GM21723 (cell line): ENCODE measurements around the gene CER1.
"Not testable (repeated sequence)": the region's sequence is repeated elsewhere in the genome, so short reads cannot be mapped to it uniquely, and the experiment has no call there.

Experiments used
- ATAC-seq: cut with Tn5 transposase; IDR thresholded peaks from one replicate; pipeline ENCODE4 v1.9.1; 2021; ENCODE audit warnings: mild to moderate bottlenecking, moderate library complexity; ENCODE audit not compliant: unreplicated experiment

Gene CER1

DNA sequence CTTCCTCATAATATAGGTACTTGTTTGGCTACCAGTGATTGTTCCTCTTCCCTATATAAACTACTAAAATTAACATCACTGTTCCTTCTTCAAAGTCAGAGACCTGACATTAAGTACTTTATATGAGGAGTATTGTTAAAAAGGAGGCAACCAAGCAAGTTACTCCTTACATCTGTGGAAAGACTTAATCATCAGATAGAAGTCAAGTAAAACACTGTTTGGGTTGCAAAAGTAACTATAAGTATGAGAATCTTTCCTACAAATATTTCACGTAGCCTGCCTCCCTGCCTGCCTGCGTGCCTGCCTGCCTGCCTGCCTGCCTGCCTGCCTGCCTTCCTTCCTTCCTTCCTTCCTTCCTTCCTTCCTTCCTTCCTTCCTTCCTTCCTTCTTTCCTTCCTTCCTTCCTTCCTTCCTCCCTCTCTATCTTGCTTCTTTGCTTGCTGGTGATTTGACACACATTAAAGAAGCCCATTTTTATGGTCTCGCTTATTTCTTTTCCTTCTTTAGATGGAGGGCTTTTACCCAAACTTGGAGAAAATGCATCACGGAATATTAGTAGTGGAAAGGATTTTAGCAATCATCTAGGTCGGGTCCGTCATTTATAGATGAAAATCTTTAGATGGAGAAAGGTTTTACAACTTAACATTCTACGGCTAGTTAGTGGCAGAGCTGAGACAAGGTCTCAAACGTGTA is 3.2 kb downstream of the CER1 start:
- ATAC-seq: no peak

DNA sequence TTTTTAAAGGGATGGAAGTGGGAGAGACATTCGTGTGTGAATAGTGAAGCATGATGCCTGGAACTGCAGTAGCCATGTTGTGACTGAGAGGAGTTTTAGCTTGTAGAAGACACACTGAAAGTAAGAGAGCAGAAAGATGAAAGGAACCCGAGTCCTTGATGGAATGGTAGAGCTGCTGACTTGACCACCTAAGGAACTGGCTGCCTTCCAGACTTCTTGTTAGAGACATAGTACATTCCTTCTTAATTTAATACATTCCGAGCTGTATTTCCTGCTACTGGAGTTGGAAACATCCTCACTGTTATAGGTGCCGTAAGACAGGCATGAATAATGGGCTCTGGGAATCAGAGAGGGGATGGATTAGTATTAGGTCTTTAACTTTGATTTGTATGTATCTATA is 7.4 kb downstream of the CER1 start:
- no peak for ATAC-seq

DNA sequence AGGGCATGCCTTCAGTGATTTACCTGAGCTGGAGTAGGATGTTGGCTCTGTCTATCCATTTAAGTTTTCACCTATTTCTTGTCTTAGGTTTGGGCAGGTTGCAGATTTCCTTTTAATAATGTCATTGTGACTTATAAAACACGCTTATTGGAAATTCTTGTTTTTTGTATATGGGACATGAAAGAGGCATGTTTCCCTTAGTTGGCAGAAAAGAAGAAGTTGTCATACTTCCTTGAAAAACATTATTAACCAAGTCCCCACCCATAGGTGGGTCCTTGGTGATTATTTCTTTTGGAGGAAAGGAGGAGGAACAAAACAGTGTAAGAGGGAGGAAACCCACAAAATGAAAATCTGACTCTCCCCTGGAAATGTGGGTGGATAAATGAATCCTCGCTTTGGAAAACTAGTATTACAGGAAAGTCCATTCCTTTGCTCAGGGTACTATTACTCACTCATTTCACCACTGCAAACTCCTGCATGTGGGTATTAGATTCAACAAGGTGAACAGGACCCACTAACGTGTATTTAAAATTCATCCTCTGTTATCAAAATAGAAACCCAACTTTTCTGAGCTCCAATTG is 9.3 kb downstream of the CER1 start:
- ATAC-seq: no peak

DNA sequence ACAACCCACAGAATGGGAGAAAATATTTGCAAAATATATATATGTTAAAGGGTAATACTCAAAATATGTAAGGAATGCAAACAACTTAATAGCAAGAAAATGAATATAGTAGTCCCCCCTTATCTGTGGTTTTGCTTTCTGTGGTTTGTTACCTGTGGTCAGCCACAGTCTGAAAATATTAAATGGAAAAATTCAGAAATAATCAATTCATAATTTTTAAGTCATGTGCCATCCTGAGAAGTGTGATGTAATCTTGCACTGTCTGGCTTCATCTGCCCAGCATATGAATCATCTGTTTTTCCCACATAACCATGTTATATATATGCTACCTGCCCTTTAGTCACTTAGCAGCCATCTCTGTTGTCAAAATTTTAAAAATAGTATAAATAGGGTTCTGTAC is 11.7 kb downstream of the CER1 start:
- ATAC-seq: no peak

DNA sequence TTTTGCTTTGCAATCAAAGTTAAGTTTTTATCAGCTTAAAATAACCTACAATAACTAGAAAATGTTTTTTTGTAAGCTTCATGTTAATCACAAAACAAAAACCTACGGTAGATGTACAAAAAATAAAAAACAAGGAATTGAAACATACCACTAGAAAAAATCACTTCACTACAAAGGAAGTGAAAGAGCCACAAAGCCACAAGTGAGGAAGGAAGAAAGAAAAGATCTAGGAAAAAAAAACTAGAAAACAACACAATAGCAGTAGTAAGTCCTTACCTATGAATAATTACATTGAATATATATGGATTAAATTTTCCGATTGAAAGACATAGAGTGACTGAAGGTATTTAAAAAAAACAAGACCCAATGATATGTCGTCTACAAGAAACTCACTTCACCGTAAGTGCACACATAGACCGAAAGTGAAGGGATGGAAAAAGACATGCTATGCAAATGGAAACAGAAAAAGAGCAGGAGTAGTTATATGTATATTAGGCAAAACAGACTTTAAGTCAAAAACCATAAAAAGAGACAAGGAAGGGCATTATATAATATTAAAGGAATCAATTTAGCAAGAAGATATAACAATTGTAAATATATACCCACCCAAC is 15.9 kb downstream of the CER1 start:
- ATAC-seq: peak; percentile 70

DNA sequence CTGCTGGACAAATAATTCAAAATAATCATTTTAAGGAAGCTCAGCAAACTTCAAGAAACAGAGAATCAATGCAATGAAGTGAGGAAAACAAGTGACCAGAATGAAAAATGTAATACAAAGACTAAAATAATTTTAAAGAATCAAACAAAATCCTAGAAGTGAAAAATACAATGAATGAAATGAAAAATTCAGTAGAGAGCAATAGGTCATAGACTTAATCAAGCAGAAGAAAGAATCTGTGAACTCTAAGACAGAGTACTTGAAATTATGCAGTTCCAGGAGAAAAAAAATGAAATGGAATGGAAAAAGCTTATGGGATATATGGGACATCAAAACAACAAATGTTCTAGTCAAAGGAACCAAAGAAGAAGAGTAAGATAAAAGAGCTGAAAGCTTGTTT is 17.5 kb downstream of the CER1 start:
- ATAC-seq: no peak

DNA sequence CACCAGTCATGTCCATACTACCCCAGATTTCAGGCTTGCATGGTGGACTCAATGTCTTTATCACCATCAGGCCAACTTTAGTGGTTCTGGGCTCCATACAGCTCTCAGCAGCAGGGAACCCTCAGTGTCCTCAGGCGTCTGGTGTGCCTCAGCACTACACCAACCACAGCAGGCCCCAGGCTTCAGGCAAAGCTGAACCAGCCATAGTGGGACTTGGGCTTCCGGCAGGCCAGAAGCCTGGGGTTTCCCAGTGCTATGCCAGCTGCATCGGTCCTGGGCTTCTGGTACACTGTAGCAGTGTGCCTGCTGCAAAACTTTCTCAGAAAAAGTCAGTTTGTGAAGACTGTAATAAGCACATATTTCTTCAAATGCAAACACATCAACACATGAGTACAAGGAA is 18.3 kb downstream of the CER1 start:
- ATAC-seq: no peak

DNA sequence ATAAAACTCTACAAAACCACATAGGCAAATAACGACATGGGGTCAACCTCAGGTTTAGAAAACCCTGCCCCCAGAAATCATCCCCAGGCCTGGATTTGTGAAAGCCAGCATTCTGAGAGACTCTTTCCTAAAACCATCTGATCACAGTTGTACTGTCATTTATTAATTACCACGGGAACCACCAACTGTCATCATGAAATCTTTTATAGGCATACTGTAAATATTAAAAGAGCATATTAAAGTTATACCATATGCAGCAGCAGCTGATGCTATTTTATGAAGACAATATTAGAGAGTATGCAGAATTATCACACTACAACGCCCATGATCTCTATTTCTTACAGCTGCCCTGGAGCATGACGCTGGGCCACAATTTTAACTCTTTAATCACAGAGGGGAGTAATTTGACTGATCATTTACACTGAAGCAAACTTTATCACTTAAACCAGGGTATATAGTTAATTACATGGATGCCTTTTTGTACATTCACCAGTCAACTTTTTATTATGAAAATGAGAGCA is 20.3 kb downstream of the CER1 start:
- no peak for ATAC-seq

DNA sequence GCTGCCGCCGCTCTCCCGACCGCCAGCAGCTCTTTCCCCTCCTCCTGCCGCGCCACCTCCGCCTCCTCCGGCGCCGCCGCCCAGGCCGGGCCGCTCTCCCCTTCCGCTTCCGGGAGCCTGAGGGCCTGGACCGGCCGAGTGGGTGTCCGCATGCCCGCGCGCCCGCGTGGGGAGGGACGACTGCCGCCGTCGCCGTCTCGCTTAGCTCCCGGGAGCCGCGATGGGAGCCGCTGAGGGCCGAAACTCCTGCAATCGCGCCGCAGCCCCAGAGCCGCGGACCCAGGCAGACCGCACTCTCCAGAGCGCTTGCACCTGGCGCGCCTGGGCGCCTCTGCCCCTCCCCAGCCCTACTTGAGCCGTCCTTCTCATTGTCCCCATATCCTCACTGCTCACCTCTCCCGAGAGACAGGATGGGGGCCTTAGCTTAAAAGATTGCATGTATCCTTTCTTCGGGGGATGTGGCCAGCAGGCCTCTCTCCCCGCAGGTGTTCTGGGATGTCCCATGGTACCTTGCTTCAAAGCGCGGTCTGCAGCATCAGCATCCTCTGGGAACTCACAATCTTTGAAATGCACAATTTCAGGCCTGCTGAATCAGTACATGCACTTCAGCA is 29.2 kb downstream of the CER1 start, which contains the start of gene ZDHHC21:
TSS of gene ZDHHC21 (minus strand) at position 182 of the 611 bp plus-strand sequence. CDS start 19,092 bp downstream, outside the sequence.
- peak; percentile 79 for ATAC-seq

DNA sequence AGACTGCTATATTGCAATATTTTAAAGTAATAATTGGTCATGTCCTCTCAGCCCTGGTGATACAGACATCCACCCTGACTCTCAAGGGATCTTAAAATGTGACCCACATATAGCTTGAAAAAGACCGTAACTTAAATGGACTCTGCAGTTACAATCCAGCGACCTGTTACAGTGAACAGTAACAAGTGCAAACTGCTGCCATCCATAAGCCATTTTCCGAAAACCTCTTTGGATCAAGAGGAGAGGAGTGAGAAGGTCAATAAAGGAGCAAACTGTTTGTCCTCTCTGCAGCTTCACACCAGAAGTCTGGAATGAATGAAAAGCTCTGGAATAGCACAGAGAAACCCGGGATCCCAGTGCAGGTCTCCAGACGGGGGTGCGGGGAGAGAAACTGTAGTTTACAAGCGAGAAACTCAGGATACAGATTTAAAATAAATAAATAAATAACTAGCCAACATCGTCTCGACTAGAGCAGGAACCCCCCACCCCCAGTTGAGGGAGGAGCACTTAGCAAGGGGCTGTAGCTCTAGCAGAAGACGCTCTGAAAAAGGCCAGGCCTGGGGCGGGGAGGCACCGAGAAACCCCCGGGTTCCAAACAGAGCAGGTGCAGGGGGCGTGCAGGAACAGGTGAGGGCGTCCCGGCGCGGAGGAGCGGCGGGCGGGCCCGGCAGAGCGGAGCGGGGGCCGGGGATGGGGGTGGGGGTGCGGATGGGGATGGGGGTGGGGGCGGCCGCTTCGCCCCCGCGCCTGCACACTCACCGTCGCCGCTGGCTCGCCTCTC is 29.9 kb downstream of the CER1 start:
- peak; percentile 39 for ATAC-seq

DNA sequence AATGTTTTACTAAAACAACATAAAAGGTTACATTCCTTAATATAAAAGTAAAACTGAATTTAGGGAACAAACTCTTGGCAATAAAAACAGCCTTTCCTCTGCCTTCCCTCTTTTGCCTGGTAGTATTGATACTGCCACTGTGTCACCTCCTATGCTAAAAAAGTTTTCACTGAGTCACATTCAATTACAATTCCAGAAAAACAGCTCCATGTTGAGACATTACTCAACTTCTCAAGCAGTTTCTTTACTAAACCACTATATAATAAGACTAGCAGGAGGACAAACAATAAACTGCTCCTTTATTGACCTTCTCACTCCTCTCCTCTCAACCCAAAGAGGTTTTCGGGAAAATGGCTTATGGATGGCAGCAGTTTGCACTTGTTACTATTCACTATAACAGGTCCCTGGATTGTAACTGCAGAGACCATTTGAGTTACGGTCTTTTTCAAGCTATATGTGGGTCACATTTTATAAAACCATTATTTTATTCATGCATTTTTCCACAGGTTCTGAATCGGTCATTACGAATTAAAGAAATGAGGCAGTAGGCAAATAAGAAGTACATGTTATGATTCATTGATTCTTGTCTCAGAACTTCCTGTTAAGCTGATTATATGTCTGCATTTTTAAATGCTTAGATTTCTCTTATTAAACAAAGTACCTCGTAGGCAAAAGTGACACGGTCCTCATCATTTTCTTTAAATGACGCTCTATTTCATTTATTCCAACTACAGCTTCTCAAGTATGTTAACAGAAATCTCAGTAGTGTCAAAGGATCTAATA is 31.4 kb downstream of the CER1 start:
- ATAC-seq: no peak

DNA sequence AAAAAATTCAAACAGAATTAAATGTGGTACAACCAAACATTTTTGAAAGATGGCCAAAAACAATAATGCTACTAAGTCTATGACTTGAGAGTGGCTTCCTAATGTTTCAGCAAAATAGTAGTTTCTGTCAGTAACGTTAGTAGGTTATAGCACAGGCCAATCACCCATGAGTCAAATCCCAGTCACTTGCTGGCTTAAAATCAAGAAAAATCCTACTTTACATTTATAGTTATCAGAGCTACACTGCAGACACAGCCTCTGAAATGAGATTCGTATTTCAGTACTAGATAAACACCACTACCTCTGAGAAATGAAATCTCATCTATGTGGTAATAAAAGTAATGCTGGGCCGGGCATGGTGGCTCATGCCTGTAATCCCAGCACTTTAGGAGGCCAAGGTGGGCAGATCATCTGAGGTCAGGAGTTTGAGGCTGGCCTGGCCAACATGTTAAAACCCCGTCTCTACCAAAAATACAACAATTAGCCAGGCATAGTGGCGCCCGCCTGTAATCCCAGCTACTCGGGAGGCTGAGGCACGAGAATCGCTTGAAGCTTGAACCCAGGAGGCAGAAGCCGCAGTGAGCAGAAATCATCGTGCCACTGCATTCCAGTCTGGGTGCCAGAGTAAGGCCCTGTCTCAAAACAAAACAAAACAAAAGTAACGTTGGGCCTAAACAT is 35.4 kb downstream of the CER1 start:
- no peak for ATAC-seq

DNA sequence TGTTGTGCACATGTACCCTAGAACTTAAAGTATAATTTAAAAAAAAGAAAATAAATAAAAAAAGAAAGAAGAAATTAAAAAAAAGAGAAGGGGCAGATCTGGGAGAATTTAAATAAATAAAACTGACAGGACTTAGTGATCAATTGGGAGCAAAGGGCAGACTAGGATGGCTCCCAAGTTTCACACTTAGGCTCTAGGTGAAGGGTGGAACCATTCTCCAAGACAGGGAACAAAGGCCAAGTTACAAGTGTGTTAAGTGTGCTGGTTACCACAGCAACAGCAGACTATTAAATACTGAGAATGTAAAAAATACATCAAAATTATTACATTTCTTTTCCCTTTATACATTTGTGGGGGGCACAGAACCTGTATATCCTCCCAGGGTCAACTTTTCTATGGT is 36.4 kb downstream of the CER1 start:
- ATAC-seq: no peak

DNA sequence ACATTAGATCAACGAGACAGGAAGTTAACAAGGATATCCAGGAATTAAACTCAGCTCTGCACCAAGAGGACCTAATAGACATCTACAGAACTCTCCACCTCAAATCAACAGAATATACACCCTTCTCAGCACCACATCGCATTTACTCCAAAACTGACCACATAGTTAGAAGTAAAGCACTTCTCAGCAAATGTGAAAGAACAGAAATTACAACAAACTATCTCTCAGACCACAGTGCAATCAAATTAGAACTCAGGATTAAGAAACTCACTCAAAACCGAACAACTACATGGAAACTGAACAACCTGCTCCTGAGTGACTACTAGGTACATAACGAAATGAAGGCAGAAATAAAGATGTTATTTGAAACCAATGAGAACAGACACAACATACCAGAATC is 39.9 kb downstream of the CER1 start:
- ATAC-seq: not testable (repeated sequence)

DNA sequence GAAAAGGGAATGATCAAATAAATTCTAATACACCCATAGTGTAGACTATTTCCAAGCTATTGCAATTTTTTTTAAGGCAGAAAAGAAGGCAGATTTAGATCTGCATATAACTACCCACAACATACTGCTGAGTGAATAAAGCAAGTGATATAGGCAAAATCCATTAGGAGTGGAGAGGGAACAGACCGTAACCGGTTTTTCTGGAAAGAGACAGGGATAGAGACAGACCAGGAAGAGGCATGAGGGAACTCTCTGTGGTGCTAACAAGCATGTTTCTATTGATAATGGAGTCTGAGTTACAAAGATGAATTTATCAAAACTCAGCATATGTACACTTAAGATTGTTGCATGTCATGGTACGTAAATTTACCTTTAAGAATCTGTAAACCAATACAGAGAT is 43.8 kb downstream of the CER1 start:
- ATAC-seq: no peak

DNA sequence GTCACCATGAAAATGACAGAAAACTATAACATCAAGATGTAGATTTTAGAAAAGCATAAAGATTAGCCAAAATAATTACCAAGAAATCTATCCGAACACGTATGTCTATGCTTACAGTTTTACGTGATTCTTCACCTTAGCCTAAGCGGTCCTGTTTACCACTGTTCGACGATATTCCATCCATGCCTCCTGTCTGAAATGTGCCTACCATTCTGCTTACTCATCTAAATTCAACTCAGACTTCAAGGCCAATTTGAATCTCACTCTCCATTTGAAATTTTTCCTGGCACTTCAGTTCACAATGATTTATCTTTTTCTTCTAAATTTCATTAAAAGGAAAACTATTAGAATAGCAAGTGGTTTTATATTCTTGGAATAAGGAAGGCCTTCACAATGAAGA is 44.7 kb downstream of the CER1 start:
- no peak for ATAC-seq

DNA sequence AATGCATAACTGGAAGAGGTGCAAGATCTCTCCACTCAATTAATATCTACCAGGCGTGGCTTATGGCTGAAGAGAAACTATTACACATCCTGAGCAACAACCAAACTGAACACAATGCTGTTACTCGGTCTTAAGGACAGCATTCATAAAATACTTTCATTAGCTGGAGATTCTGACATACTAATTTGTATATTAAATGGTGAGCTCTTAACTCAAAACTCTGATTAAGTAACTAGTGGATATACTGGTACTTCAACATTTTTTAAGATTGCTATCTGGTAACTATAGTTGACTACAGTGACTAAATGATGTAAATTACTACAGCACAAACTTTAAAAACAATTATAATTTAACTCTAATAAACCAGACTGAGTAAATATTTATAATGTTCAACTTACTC is 45.1 kb downstream of the CER1 start:
- no peak for ATAC-seq

DNA sequence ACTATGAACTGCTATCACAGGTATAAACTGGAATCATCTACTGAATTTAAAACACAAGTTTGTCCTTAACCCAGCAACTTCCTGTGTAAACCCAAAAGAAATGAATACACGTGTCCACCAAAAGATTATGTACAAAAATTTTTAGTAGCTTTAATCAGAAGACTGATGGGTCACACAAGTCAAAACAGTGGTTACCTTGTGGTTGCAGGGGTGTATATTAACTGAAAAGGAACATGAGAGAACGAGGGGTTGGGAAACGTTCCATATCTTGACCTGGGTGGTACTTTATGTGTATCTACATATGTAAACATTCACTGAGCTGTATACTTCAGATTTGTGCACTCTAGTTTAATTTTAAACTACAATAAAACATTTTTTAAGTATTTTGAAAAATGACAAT is 47.9 kb downstream of the CER1 start:
- ATAC-seq: no peak

DNA sequence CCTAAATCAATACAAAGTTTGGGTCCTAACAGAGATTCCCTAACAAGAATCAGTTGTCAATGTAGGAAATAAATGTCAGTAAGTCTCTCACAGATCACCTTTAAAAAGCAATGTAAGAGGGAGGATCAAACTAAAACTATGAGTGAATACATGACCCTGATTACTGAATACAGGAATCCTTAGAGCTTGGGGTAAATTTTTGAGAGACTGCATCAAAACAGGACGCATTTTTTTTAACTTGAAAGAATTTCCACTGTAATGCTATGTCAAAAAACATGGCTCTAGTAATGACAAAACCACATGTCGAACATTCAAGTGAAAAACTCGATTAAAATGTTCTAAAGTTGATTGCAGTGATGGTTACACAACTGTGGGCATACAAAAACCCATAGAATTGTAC is 51.2 kb downstream of the CER1 start:
- ATAC-seq: no peak

DNA sequence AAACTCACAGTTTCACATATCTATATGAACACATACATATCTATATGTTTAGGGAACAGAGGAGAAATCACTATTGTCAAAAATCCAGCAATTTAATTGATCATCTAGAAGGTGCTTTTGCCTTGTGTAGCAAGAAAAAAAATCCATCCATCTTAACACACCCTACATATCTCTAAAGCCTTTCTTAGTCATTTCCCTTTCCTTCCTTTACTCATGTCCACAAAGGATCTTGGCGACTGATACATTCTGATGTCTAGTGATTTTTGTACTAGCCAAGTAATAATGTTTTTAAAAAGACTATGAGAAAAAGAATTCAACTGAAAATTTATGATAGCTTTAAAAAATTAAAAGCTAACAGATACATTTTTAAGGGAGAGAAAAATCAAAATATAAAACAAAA is 51.8 kb downstream of the CER1 start:
- ATAC-seq: no peak
